Activated B cell treated with CpG ODN at 0.5 μM for 24 hours (primary cell): ENCODE results near the gene MFNG. TPM values are rescaled to one million over a fixed set of nuclear protein-coding genes. Genes with fewer than 3 reads are reported as not detected.

ENCODE experiments used
- ATAC-seq: fragments of 200-7000 bp; cut with Tn5 transposase; one replicate; pipeline ENCODE4 v1.10.0; 2021; ENCODE audit warnings: low read depth, mild to moderate bottlenecking, moderate library complexity
- CTCF ChIA-PET: fragments of 350-600 bp; sonication (Branson Sonifier 250); formaldehyde crosslinking; loops from one replicate; lab custom pipeline; 2021; ENCODE audit warnings: antibody characterized with exemption; lab: Charles Lee
- POLR2A ChIA-PET: fragments of 350-600 bp; sonication (Branson Sonifier 250); formaldehyde crosslinking; loops from one replicate; lab custom pipeline; 2021; ENCODE audit warnings: antibody characterized with exemption; lab: Charles Lee
- DNase-seq: peaks from one replicate; pipeline ENCODE4 v3.0.0; 2022
- H3K27ac Mint-ChIP-seq: one replicate; pipeline ENCODE4 v1.8.0; 2020; ENCODE audit warnings: mixed read lengths
- H3K27me3 Mint-ChIP-seq: one replicate; pipeline ENCODE4 v1.8.0; 2021; ENCODE audit warnings: mixed read lengths
- H3K36me3 Mint-ChIP-seq: one replicate; pipeline ENCODE4 v1.8.0; 2021; ENCODE audit warnings: low read depth, mixed read lengths
- H3K4me1 Mint-ChIP-seq: one replicate; pipeline ENCODE4 v1.8.0; 2021; ENCODE audit warnings: mixed read lengths
- H3K4me3 Mint-ChIP-seq: one replicate; pipeline ENCODE4 v1.8.0; 2020; ENCODE audit warnings: mild to moderate bottlenecking, mixed read lengths
- H3K9me3 Mint-ChIP-seq: one replicate; pipeline ENCODE4 v1.8.0; 2020; ENCODE audit warnings: mixed read lengths
- intact Hi-C: fragments of 100-400 bp; cut with micrococcal nuclease; formaldehyde crosslinking; loops from one replicate; pipeline ENCODE4 v1.15.1; 2024
- total RNA-seq: library from RNA; stranded (reverse); gene quantifications from 2 replicates; pipeline ENCODE4 v1.2.3, GENCODE V29; 2022
- TF ChIP-seq, protein P1 (sequence below): fragments of 200-600 bp; IDR thresholded peaks from one replicate; pipeline ENCODE4 v1.8.0; 2022; ENCODE audit warnings: antibody characterized with exemption, mild to moderate bottlenecking

MFNG gene
- total RNA-seq, 1 donor from 2014 or later: 90.6 TPM

DNA sequence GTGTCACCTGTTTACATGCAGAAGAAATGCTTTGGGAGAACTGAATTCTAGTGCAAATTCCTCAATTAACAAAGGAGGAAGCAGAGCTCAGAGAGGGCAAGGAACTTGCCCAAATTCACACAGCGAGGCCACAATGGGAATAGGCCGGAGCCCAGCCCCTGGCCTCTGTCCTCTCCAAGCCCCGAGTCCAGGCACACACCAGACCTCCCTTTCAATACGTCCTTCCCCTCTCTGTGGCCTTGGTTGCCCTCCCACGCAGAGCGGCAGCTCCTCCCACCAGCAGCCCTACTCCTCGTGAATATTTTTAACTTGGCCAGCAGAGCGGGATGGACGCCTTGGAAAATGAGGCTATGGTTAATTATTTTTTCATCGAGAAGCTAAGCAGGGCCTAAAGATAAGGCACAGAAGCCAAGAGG is 34.6 kb upstream of the MFNG start:
- no peak for DNase-seq
- Mint-ChIP-seq H3K4me1 (peaks cover 4% of the 10 kb centered on the region), H3K27ac (no peak overlapping the region), H3K4me3 (no peak overlapping the region), H3K27me3 (peaks cover 40% of the 10 kb centered on the region), H3K9me3 (peaks cover 2% of the 10 kb centered on the region), H3K36me3 (no peaks in the 10 kb centered on the region)
- intact Hi-C loops: no loop called here
- ChIA-PET CTCF (no interaction called here), POLR2A (no interaction called here)
- TF ChIP-seq, protein P1, sequence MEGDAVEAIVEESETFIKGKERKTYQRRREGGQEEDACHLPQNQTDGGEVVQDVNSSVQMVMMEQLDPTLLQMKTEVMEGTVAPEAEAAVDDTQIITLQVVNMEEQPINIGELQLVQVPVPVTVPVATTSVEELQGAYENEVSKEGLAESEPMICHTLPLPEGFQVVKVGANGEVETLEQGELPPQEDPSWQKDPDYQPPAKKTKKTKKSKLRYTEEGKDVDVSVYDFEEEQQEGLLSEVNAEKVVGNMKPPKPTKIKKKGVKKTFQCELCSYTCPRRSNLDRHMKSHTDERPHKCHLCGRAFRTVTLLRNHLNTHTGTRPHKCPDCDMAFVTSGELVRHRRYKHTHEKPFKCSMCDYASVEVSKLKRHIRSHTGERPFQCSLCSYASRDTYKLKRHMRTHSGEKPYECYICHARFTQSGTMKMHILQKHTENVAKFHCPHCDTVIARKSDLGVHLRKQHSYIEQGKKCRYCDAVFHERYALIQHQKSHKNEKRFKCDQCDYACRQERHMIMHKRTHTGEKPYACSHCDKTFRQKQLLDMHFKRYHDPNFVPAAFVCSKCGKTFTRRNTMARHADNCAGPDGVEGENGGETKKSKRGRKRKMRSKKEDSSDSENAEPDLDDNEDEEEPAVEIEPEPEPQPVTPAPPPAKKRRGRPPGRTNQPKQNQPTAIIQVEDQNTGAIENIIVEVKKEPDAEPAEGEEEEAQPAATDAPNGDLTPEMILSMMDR: no peak
- ATAC-seq: no peak

DNA sequence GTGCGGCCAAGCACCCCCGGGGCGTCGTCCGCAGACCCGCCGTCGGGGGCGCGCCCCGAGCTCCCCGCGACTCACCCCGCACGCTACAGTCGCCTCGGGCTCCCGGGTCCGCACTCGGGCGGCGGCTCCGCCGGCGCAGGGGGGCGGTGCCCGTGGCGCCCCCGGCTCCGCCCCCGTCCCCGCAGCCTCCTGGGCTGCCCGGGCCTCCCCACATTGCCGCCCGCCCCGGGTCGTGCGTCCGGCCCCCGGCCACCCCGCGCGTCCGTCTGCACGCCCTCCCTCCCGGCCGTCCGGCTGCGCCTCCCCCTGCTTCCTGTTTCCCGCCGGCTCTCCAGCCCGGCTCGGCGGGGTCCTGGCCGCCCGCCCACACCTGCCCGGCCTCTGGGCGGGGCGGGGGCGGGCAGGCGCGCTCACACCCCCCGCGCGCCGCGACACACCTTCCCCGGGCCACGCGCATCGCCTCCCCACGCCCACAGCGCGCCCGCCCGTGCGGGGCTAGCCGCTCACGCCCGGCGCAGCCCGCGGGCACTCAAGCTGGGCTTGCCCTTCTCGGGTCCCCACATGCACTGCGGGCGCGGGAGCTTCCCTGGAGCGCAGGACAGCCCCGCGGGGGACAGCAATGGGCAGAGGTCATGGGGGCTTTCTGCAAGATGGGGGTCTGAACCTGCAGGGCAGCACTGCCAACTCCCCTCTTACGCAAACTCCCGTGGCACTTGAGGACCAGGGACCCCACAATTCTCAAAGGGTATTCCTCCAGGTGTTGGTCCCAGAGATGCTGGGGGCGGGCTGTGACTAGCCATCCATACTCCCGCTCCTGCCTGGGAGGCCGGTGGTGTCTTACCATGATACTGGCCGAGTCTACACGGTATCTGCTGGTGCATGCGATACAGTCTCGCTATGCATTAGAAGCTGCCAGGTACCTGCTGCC is 33.3 kb upstream of the MFNG start, which contains the start of gene CARD10:
CARD10 (minus strand) TSS at position 148 of the 928 bp plus-strand sequence. CDS start 215 bp downstream, outside the sequence.
- TF ChIP-seq, protein P1: no peak
- ATAC-seq (peak; percentile 74), DNase-seq (peak; percentile 21)
- Mint-ChIP-seq H3K27me3 (peaks cover 40% of the 10 kb centered on the region), H3K27ac (no peak within 1 kb of the TSS), H3K36me3 (no peaks in the 10 kb centered on the region), H3K4me3 (peak within 1 kb of the TSS; percentile 55), H3K4me1 (peaks cover 4% of the 10 kb centered on the region), H3K9me3 (peaks cover 2% of the 10 kb centered on the region)
- ChIA-PET CTCF (no interaction called here), POLR2A (no interaction called here)
- intact Hi-C loops: no loop called here

DNA sequence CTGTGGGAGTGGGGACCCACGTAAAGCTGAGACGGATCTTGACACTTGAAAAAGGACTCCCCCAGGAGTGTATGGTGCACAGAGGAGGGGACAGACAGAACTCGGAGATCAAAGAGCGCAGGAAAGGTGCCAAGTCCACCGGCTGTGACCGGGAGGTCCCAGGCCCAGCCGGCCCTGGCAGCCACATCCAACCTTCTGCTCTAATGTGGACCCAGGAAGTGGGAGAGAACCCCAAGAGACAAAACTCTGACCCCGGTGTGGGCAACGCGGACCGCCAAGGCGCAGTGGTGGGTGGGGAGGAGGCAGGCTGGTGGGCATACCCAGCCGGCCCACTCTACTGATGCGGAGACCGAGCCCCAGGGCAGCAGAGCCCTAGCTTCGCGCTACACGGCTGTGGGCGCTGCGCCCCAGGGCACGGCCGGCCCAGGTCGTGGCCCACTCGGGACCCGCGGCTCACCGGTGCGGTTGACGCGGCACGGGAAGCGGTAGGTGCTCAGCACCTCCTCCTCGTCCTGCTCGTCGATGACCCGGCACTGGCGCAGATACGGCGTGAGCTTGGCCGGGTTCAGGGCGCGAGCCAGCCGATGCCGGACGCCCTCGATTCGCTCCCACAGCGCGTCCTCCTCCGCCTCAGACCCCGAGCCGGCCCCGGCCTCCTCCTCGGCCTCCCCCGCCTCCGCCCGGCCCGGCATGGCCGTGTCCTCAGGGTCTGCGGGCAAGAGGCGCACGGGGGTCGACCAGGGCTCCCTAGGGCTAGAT is 32.5 kb upstream of the MFNG start:
- POLR2A ChIA-PET: interaction anchor here (0.5 kb wide), 1 partner anchor 48 kb away, joined by 3 read pairs; no protein-coding TSS in a partner anchor
- Mint-ChIP-seq H3K27ac (no peak overlapping the region), H3K27me3 (peaks cover 37% of the 10 kb centered on the region), H3K9me3 (peaks cover 2% of the 10 kb centered on the region), H3K4me1 (peaks cover 4% of the 10 kb centered on the region), H3K36me3 (no peaks in the 10 kb centered on the region), H3K4me3 (peak overlapping the region; percentile 48)
- DNase-seq: no peak
- TF ChIP-seq, protein P1: no peak
- CTCF ChIA-PET: no interaction called here
- intact Hi-C loops: no loop called here
- no peak for ATAC-seq

DNA sequence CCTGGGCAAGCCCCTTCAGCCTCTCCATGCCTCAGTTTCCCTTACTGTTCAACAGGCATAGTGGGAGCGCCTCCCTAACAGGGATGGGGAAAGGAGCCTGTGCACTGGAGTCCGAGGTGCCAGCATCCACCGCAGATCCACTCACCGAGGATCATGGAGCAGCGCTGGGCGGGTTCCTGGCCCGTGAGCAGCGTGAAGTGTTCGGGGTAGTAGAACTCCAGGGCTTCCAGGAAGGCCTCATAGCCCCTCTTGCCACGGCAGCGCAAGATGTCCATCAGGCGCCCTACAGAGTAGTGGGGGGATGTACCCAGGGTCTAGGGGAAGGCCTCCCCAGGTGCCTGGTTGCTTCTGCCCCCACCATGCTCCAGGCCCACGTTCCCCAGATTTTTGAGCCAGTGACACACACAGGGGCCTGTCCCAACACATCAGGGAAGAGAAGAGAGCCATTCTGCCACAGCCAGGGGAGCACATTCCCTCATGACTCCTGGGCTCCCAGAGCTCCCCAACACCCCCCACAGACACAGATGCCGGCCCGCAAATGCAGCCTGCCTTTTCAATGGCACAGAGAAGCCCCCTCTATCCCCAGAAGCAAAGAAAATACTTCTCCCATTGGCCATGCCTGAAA is 31.8 kb upstream of the MFNG start:
- peaks cover 4% of the 10 kb centered on the region for H3K4me1 Mint-ChIP-seq
- DNase-seq (no peak), ATAC-seq (no peak)
- peak overlapping the region; percentile 48 for H3K4me3 Mint-ChIP-seq
- peaks cover 2% of the 10 kb centered on the region for H3K9me3 Mint-ChIP-seq
- H3K27ac Mint-ChIP-seq: no peak overlapping the region
- intact Hi-C loops: no loop called here
- ChIA-PET CTCF (no interaction called here), POLR2A (interaction anchor here (0.5 kb wide), 1 partner anchor 48 kb away, joined by 3 read pairs; no protein-coding TSS in a partner anchor)
- peaks cover 33% of the 10 kb centered on the region for H3K27me3 Mint-ChIP-seq
- TF ChIP-seq, protein P1: no peak
- H3K36me3 Mint-ChIP-seq: no peaks in the 10 kb centered on the region
